Activated T-cell treated with anti-CD3 and anti-CD28 coated beads, Interleukin-2, amount 50 U/mL, for 72 hours (primary cell): ENCODE data around the gene MRPS23. TPM values are rescaled to one million over a fixed set of nuclear protein-coding genes. Genes with fewer than 3 reads are reported as not detected.

Source experiments
- ATAC-seq, 2 donors: fragments of 150-1000 bp; cut with Tn5 transposase; replicated peaks in 1 of 2; 2 replicates each; pipeline ENCODE4 v1.10.0; 2021; ENCODE audit warnings: moderate library complexity in 2 of 2, mild to moderate bottlenecking in 1 of 2
- DNase-seq, 2 donors: peaks; one replicate each; pipeline ENCODE4 v3.0.0; 2021 to 2022; ENCODE audit warnings: mixed read lengths in 1 of 2
- H3K27ac Mint-ChIP-seq: one replicate; pipeline ENCODE4 v1.8.0; 2022; ENCODE audit warnings: mild to moderate bottlenecking, moderate library complexity, mixed read lengths
- H3K27me3 Mint-ChIP-seq: one replicate; pipeline ENCODE4 v1.8.0; 2022; ENCODE audit warnings: low read depth, mixed read lengths
- H3K36me3 Mint-ChIP-seq, 2 donors: one replicate each; pipeline ENCODE4 v1.8.0; 2022; ENCODE audit warnings: mixed read lengths in 2 of 2, mild to moderate bottlenecking in 1 of 2; ENCODE audit not compliant: insufficient read depth in 2 of 2
- H3K4me1 Mint-ChIP-seq: one replicate; pipeline ENCODE4 v1.8.0; 2022; ENCODE audit warnings: low read depth, mixed read lengths
- H3K4me3 Mint-ChIP-seq, 2 donors: one replicate each; pipeline ENCODE4 v1.8.0; 2022; ENCODE audit warnings: mild to moderate bottlenecking in 2 of 2, mixed read lengths in 2 of 2, moderate library complexity in 2 of 2
- H3K9me3 Mint-ChIP-seq, 2 donors: one replicate each; pipeline ENCODE4 v1.8.0; 2022; ENCODE audit warnings: mixed read lengths in 2 of 2
- total RNA-seq, 2 donors: library from RNA; stranded (reverse); gene quantifications; one replicate each; pipeline ENCODE4 v1.2.3, GENCODE V29; 2022

MRPS23 gene
- total RNA-seq, 2 donors from 2014 or later = 43.4 to 52.7 TPM

DNA sequence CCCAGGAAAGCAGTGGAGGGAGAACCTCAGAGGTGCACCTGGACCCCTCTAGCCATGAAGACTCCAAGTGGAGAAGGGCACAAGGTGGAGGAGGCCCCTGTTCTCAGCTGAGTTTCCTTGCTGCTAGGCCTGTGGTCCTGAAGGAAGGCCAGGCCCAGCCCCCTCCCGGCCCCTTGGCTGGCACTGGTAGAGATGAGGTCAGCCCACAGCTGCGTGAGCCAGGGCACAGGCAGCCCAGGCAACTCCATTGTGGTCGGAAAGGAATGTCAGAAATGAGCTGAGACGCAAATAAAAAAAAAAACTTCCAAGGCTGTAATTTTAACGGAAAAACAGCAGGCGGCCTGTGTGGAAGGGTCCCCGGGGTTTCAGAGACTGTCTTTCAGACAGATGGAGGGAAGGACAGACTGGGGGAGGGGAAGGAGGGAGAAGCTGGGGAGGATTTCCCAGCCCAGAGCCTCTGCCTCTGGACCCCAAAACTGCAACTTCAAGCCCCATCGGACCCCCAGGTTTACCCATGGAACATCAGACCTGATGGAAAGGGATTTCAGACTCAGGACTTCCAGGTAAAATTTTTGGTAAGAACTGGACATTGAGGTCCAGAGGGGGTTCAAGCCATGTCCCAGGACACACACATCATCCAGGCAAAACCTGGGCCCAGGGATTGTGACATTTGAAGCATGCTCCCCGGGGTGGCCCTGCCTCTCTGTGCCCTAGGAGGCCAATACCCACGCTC, 25.6 kb upstream of the MRPS23 start:
- ATAC-seq = no peak

DNA sequence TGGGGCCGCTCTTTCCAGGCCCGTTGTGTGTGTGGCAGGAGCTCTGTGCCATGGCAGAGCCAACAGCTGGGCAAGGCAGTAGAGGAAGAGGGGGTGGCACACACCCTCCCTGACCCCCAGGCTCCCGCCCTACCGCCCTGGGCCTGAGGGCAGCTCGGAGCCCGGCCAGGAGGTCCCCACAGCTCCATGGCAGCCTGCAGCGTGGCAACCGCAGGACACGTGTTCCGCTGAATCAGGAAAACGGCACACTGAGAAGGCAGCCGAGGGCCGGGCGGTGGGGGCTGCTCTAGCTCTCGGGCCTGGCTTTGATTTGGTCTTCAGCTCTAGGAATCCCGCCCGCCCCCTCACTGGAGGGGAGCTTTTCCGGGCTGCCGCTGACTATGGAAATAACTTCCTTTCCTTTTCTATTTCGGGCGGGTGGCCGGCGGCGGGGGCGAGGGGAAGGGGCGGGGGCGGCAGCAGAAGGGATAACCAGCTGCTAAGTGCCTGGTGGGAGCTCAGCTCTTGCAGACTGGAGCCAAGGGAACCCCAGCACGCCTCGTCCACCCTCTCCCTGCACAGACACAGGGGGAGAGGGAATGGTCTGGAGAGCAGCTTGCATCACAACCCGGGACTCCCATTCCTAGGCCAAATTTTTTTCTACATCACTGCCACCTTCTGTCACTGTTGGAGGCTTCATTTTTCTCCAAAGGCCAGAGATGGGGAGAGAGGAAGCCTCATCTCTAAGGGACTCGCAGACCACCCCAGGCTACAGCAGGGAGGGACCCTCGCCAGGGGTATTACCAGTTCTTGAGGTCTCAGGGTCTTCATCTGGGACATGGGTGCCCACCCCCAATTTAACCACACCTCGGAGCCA, 24.8 kb upstream of the MRPS23 start:
- DNase-seq = peak in 1 of 2 donors; percentile 21
- peak overlapping the region; percentile 34 to 45 for H3K4me3 Mint-ChIP-seq
- no peaks in the 10 kb centered on the region for H3K9me3 Mint-ChIP-seq
- peaks cover 18% of the 10 kb centered on the region for H3K27me3 Mint-ChIP-seq
- H3K27ac Mint-ChIP-seq = no peak overlapping the region
- ATAC-seq = peak; percentile 47 to 58
- H3K4me1 Mint-ChIP-seq = peaks cover 32% of the 10 kb centered on the region
- H3K36me3 Mint-ChIP-seq = no peaks in the 10 kb centered on the region

More for the DNA sequence above, 25.6 kb upstream of the MRPS23 start:
- Mint-ChIP-seq H3K27ac (no peak overlapping the region), H3K27me3 (peaks cover 18% of the 10 kb centered on the region), H3K4me3 (no peak overlapping the region), H3K36me3 (no peaks in the 10 kb centered on the region), H3K4me1 (peaks cover 40% of the 10 kb centered on the region), H3K9me3 (no peaks in the 10 kb centered on the region)
- no peak for DNase-seq

DNA sequence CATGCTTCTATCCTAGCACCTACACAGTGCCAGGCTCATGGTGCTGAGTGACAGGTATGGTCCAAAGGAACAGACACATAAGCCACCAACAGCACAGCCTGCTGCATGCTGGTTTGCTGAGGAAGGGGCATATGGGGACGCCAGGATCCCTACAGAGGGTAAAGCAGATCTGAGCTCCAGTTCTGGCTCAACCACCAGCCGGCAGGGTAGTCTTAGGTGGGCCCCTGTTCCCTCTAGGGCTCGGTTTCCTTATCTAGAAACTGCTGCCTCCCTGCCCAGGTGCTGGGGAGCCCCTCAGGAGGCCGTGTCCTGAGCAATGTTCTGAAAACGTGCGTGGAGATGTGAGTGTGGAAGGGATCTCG, 24.2 kb upstream of the MRPS23 start:
- Mint-ChIP-seq H3K9me3 (no peaks in the 10 kb centered on the region), H3K27me3 (peaks cover 18% of the 10 kb centered on the region), H3K4me1 (peaks cover 26% of the 10 kb centered on the region), H3K27ac (no peak overlapping the region), H3K4me3 (peak overlapping the region; percentile 34 to 45), H3K36me3 (no peaks in the 10 kb centered on the region)
- no peak for DNase-seq
- ATAC-seq = peak in 1 of 2 donors; percentile 6

DNA sequence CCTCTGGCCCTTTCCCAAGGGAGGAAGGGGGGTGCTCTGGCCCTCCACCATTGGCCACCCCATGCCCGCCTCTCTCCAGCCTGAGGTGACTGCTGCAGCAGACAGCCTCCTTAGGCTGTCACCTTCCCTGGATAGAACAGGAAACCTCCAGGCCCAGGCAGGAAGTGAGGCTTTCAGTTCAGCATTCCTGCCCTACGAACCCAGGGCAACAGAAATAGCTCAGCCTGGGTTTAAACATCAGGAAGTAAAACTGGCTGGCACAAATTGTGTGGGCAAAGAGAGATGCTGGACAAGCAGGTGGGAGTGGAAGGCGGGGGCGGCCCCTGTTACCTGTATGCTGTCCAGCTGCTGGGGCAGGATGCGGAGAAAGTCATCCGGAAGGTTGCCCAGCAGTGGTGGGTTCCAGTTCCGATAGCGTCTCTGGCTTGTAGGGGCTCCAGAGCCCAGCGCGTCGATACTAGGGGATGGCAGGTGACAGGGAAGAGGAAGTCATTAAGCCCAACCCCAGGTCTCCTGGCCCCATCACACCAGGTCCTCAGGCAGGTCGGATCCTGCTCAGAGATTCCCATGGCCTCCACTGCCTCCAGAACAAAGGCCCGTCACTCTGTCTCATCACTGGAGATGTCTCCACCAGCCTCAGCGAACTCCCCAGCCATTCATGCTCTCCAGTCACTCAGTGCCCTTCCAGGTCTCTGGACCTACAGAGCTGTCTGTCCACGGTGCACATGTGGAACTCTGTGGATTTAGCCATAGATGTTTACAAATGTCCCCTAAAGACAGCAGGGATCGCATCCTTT, 23.6 kb upstream of the MRPS23 start:
- Mint-ChIP-seq H3K4me1 (peaks cover 20% of the 10 kb centered on the region), H3K27ac (no peak overlapping the region), H3K36me3 (no peaks in the 10 kb centered on the region), H3K9me3 (no peaks in the 10 kb centered on the region), H3K27me3 (peaks cover 18% of the 10 kb centered on the region), H3K4me3 (no peak overlapping the region)
- ATAC-seq (no peak), DNase-seq (no peak)

DNA sequence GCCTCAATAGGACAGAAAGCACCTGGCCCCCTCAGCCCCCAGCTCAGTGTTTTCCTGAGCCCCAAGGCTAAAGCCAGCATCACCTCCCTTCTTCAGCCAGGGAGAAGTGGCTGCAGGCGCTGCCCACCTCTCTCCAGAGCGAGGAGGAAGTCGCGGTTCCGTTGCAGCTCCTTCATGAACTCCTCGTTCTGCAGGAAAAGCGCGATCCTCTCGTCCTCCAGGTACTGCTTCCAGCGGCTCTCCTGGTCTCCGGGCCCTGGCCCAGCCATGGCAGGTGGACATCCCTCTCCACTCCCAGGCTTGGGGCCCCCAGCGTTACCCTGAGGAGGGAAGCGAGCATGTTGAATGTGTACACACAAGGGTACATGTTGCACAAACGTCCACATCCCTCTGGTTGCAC, 22.7 kb upstream of the MRPS23 start:
- DNase-seq (no peak), ATAC-seq (no peak)
- Mint-ChIP-seq H3K36me3 (no peaks in the 10 kb centered on the region), H3K4me3 (no peak overlapping the region), H3K27ac (no peak overlapping the region), H3K9me3 (no peaks in the 10 kb centered on the region), H3K27me3 (peaks cover 18% of the 10 kb centered on the region), H3K4me1 (peaks cover 20% of the 10 kb centered on the region)

DNA sequence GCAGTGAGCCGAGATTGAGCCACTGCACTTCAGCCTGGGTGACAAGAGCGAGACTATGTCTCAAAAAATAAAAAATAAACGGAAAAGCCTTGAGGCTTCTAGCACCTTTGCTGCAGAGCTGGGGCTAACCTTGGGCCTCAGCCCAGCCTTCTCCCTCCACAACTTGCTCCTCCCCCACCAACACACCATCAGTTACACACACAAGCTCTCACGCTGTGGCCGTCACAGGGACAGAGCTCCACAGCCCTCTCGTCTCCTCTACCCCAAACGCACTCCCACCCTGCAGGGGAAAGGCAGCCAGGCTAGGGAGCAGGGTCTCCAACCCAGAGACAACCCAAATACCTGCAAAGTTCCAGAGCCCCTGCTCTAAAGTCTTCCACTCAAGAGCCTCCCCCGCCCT, 22.0 kb upstream of the MRPS23 start:
- DNase-seq (no peak), ATAC-seq (no peak)
- Mint-ChIP-seq H3K9me3 (no peaks in the 10 kb centered on the region), H3K27ac (no peak overlapping the region), H3K4me3 (no peak overlapping the region), H3K36me3 (no peaks in the 10 kb centered on the region), H3K4me1 (peaks cover 21% of the 10 kb centered on the region), H3K27me3 (peaks cover 18% of the 10 kb centered on the region)

DNA sequence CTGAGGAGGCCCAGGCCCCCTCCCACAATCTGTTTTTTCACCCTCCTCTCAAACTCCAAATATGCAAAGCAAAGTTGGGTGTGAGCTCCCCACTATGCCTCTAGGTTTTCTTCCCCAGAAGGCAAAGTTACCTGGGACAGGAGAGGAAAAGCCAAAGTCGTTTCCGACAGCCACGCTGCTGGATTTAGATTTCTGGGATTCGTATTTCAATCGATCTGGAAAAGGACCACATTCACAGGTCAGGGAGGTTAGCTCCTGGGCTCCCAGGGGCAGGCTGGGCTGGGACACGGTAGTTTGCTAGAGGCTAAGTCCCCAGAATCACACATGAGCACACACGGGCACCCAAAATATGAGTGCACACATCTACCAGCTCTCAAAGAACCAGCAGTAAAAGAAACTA, 21.3 kb upstream of the MRPS23 start:
- H3K36me3 Mint-ChIP-seq = no peaks in the 10 kb centered on the region
- no peaks in the 10 kb centered on the region for H3K9me3 Mint-ChIP-seq
- ATAC-seq = no peak
- no peak overlapping the region for H3K27ac Mint-ChIP-seq
- H3K4me3 Mint-ChIP-seq = no peak overlapping the region
- H3K4me1 Mint-ChIP-seq = peaks cover 21% of the 10 kb centered on the region
- DNase-seq = no peak
- peaks cover 15% of the 10 kb centered on the region for H3K27me3 Mint-ChIP-seq

DNA sequence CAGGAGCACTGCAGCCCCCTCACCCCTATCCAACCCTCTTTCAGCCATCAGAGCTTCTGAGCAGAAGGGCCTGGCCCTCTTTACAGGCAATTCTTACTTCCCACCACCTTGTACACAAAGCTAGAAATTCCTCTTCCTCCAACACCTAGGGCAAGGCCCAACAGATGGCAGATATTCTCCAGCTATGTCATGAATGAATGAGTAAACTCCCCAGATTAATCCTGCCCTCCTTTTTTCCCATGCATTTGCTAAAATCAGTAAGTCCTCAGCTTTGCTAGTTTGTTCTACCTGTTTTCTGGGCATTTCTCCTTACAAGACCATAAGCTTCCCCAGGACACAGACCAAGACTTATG, 20.4 kb upstream of the MRPS23 start:
- no peak overlapping the region for H3K27ac Mint-ChIP-seq
- peaks cover 19% of the 10 kb centered on the region for H3K4me1 Mint-ChIP-seq
- DNase-seq = no peak
- no peaks in the 10 kb centered on the region for H3K9me3 Mint-ChIP-seq
- H3K36me3 Mint-ChIP-seq = no peaks in the 10 kb centered on the region
- no peak for ATAC-seq
- H3K27me3 Mint-ChIP-seq = peaks cover 10% of the 10 kb centered on the region
- no peak overlapping the region for H3K4me3 Mint-ChIP-seq

DNA sequence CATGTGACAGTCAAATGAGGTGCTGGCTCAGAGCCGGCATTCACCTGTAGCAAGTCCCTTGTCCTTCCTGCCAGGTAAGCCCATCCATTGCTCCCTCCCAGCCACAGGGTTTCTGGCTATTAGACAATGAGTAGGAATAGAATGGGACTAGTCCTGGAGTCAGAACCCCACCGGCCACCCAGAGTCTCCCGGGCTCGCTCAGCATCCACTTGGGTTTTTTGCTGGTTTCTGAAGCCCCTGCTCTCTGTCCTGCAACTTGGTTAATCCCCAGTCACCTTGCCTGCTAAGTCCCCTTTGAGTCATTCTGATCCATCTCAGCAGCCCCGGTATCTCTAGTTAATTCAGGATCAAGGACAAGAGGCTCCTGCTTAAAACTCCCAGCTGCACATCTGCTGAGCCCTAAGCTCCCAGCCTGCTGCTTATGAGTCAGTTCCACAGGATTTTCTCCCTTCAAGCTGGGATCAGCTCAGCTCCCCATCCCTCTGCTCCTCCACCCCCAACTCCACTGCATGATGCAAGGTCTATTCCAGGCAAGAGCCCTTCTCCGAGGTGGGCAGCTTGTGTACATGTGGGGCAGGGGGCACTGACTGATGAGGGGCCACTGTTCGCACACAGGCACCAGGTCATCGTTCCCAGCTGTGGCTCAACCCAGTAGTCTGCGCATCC, 19.9 kb upstream of the MRPS23 start:
- no peak for DNase-seq
- H3K27me3 Mint-ChIP-seq = peaks cover 10% of the 10 kb centered on the region
- ATAC-seq = no peak
- peaks cover 15% of the 10 kb centered on the region for H3K4me1 Mint-ChIP-seq
- no peak overlapping the region for H3K4me3 Mint-ChIP-seq
- H3K36me3 Mint-ChIP-seq = no peaks in the 10 kb centered on the region
- H3K9me3 Mint-ChIP-seq = no peaks in the 10 kb centered on the region
- H3K27ac Mint-ChIP-seq = no peak overlapping the region

DNA sequence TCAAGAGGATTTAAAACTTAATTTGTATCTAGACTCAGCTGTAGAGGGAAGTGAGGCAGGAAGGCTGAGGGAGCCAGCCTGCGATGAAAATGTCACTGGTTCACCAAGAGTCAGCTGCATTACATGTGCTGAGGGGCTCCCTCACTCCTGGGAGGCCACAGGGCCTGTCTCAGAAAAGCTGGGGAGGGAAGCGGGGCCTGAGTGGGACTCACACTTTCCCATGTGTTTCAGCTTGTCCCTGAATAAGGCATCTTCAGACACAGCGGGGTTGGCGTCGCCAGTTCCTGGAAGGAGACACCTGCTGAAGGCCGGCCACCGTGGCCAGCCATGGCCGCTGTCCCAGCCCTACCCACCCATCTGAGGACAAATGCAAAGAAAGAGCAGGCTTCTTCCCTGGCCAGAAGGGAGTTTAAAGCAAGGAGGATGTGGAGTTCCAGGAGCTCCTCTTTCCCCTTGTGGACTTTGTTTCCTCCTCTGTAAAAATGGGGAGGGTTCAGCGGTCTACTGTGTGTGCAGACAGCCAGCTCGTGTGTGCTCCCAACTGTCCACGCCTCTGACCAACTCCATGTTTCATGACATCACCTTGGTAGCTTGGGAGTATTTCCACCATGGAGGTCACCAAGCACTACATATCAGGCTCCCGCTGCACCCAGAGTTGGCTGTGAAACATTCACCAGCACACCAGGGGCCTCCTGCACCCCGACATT, 19.2 kb upstream of the MRPS23 start:
- Mint-ChIP-seq H3K27ac (no peak overlapping the region), H3K27me3 (peaks cover 13% of the 10 kb centered on the region), H3K4me1 (peaks cover 12% of the 10 kb centered on the region)

DNA sequence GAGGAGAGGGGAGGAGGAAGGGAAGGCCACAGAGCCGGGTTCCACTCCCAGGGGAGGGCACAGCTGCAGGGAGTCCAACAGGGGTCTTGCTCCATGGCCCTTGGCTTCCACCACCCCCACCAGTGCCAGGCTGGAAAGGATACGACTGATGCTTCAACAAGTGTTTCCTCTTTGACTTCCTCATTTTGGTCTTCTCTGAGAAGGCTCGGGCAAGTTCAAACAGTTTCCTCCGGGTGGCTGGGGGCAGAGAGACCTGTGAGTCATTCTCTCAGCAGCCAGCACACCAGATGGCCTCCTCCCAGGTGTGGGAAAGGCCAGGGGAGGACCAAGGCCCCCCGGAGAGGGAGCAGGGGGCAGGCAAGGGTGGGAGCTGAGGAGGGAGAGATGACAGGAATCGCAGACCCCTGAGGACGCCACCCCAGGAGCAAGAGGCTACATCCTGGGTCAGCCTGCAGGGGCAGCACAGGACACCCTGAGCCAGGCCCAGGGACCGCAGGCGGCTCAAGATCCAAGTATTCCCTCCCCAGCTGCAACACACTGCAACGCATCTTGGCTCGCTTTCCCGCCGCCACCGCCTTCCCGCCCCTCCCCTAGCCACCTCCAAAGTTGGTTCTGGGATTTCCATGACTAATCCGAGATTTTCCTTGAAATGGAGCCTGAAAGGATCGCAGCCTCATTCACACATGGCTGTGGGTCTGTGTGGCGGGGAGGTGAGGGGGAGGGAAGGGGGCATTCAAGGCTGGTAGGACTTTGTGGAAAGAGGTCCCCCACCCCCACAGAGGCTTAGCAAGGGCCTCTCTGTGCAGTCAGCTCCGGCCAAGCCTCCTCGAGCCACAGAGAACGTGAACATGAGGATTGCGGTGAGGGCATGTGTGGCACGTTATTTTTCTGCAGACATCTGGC, 18.4 kb upstream of the MRPS23 start:
- Mint-ChIP-seq H3K27me3 (peaks cover 21% of the 10 kb centered on the region), H3K27ac (no peak overlapping the region), H3K4me3 (peak overlapping the region in 1 of 2 donors; percentile 5), H3K9me3 (no peaks in the 10 kb centered on the region), H3K4me1 (peaks cover 9% of the 10 kb centered on the region), H3K36me3 (no peaks in the 10 kb centered on the region)
- peak; percentile 45 to 48 for DNase-seq
- ATAC-seq = peak; percentile 83 to 86

More for the DNA sequence above, 19.2 kb upstream of the MRPS23 start:
- Mint-ChIP-seq H3K9me3 (no peaks in the 10 kb centered on the region), H3K4me3 (no peak overlapping the region), H3K36me3 (no peaks in the 10 kb centered on the region)
- DNase-seq (no peak), ATAC-seq (no peak)
